Activated CD4-positive, alpha-beta T cell treated with anti-CD3 and anti-CD28 coated beads, Interleukin-2, Interleukin-4, amounts not matched to agents 100 ng/mL and 50 ng/mL, durations not matched to agents 16 hours and 8 hours (primary cell): Measurements from ENCODE around the gene ABI2.

Source experiments
- DNase-seq: peaks from one replicate; pipeline ENCODE4 v3.0.0-alpha.2; 2020; ENCODE audit warnings: low spot score

The ABI2 gene

DNA sequence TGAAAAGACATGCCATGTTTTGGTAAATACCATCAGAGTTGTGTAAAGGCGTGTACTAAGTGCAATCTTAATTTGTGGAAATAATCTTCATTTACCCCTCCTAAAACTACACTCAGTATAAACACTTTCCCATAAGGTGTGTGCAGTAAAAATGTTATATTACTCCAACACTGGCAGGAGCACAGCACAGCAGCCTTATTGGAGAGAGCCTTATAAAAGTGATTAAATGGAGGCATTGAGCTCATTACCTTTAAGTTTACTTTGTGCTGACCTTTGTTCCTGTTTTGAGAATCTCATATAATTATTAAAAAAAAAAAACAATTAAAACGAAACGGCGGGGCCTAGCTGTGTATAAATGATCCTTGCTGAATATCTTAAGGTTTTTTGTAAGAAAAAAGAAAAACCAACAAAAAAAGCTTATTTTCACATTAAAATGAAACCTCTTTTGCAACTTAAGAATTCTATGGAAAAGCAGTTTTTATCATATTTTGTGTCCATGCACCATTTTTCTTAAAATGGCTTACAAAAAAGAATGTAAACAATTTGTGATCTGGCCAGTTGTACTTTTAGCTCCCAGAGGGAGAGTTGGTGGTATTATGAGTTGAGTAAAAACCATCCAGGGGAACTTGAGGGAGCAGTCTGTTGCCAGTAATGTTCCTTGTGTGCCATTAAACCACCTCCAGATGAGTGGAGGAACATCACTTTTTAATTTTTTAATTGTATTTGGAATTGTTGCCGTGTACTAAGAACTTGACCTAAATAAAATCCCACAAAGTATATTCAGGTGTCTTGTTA lies 103.4 kb downstream of the ABI2 start:
- DNase-seq: no peak

DNA sequence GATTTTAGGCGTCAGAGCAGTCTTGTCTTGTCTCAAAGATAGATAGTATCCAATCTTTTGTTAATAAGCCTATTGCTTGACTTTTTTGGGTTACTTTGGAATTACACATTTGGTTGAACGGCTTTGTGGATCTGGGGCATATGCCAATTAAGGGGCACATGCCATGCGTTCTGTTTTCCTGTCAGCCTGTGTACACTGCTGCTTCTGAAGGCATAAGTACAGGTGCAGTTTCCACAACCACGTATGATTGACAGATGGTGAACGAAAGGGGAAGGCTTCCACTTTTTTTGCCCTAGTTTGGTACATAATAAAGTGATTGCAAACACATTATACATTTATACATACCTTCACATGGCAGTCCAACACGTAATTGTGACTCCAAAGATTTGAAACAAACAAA lies 104.6 kb downstream of the ABI2 start:
- no peak for DNase-seq

DNA sequence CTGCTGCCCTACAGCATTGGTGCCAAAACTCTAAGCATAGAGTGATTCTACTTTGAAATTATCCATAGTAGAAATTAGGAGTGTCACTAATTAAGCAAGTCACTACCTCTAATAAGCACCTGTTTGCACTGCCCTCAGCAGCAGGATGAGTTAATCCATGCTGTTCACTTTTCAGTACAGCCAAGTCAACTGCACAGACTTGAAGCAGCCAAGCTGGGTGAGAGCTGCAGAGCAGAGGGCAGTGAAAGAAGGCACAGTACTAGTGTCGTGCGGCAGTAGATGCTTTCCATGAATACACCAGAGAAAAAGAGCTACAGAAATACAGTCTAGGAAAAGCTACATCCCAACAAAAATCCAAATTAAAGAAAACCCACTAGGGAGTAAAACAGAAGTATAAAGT lies 108.3 kb downstream of the ABI2 start:
- no peak for DNase-seq

DNA sequence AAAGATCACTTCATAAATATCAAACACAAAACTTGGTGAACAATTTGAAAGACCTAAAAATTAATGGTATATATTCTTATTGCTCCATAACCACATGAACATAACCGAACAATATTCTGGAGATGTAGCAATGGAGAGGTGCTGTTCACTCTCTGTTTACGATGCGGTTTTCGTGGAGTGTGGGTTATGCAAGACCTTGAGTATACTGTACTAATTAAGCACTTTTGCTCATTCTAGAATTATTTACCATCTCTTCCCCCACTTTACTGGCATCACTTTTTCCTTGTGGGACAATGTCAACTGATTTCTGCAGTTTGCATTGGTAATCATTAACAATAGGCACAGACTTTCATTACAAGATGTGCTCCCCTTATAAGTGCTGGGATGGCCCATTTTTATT lies 109.3 kb downstream of the ABI2 start:
- no peak for DNase-seq

DNA sequence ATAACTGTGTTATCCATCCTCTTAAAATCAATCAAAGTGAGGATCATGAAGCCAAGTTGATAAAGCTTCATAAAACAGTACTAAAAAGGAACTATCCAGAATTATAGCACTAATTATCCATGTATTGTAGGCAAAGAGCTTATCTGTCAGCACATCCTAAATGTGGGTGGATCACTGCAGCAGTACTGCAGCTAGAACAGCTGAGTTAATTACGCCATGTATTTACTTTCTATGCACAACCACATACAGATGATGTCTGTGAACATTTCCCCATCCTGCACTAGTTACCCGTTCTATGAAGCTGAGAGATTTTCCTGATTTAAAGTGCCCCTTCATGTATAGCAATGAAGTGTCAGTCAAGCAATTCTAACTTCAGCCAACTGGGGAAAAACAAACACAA lies 110.3 kb downstream of the ABI2 start:
- DNase-seq: no peak

DNA sequence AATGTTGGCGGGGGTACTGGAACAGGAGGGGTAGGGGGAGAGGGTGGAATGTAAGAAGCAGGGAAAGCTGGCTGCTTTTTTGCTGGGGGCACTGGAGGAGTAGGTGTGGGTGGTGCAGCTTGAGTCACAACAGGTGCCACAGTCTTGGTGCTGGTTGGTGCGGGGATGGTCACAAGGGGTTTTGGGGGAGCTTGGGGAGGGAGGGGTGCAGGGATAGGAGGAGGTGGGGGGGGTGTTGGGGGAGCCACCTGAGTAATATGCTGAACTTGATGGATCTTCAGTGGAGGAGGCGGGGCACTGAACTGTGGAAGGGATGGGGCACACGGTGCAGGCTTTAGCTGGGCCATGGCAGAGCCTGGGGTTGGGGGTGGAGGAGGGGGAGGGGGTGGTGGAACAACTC lies 112.5 kb downstream of the ABI2 start:
- no peak for DNase-seq

DNA sequence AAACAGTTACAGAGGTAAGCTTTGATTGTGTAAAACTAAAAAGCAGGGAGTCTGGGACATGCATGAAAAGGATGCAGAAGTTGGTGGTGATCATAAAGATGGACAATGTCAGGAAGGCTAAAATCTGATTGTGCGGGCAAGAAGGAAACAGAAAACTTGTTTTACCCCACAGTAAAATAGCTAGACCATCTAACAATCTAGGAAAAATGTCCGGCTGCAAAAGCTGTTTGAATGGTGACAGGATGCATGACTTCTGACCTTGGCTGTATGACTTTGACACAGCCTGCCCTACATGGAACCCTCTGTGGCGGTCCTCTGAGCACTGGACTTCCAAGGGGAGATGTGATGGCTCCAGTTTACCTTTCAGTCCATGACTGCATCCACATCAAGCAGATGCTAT lies 113.3 kb downstream of the ABI2 start:
- no peak for DNase-seq

DNA sequence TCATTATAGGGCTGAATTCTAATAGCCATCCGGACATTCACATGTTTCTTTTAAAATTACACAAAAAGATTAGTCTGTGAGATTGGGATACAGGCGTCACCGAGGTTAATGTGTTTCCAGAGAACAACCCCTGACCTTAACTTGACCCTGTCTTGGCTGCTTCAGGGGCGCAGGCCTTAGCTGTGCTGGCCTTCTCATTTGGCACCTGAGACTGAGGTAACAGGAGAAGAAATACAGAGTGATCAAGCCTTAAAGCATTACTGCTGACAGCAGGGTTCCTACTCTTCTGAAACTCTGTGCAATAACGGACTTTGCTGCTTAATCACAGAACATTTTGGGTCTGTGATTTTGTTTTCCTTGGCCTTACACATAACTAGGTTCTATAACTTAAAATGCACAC lies 114.3 kb downstream of the ABI2 start:
- DNase-seq: no peak

DNA sequence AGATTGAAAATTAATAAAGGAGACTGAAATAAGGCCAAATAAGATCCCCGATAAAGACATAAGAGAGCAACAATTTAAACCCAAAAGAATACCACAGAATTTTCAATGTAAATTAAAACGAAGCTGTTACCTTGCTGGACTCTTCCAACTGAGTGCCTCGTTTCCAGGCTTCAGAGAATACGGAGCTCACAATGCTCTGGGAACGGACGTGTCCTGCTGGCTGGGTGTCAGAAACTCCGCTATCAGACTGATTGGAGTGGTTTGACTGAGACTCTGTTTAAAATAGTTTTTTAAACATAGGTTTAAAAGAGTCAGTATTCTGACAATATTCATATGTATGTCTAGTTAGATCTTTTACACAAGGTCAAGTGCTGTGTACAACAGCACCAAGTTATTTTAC lies 116.5 kb downstream of the ABI2 start:
- no peak for DNase-seq

DNA sequence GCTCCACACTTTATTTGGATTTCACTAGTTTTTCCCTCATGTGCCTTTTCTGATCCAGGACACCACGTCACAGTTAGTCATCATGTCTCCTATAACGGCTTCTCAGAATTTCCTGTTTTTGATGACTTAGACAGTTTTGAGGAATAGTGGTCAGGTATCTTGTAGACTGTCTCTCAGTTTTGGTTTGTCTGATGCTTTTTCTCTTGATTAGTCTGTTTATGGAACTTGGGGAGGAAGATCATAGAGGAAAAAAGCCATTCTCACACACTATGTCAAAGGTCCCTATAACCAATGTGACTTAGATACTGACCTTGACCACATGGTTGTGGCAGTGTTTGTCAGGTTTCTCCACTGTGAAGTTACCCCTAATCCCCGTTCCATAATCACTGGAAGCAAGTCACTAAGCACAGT lies 117.9 kb downstream of the ABI2 start:
- DNase-seq: peak; percentile 42

DNA sequence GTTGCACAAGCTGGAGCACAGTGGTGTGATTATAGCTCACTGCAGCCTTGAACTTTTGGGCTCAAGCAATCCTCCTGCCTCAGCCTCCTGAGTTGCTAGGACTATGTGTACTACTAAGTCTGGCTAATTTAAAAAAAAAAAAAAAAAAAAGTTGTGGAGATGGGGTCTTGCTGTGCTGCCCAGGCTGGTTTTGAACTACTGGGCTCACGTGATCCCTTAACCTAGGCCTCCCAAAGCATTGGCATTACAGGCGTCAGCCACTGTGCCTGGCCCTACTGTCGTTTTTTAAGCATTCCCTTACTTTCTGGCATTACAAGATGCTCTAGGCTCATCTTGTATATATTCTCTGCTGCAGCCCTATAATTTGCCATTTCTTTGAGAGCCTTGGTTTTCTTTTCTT lies 118.6 kb downstream of the ABI2 start:
- DNase-seq: no peak

DNA sequence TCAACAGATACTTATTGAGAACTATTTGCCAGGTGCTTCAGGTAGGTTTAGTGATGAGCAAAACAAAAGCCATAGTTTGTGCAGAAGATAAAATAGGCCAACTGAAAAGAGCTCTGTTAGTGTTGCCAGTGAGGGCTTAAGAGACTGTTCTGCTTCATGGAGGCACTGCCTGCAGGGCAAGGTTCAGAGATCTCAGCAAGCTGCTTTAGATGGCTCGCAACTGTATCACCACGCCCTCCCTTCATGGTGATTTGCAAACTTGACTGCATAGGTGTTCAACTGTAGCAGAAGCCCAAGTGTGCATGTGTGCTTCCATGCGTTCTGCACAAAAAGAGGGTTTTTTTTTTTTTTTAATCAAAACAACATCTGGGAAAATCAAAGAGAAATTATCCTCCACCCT lies 122.4 kb downstream of the ABI2 start:
- no peak for DNase-seq

DNA sequence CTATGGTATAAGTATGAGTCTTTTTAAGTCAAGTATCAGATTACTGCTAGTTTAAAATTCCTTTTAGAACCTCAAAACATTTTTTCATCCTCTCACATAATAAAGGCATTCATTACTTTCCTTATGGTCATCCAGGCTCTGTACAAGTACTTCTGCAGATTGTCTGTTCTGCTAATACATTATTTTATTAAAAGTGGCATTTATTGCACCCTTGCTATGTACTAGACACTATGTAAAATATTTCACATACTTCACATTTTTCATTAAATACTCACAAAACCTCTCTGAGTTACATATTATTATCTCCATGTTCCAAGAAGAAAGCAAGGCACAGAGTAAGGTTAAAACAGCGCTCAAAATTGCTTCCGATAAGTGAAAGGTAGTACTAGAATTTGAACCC lies 122.8 kb downstream of the ABI2 start:
- DNase-seq: no peak

DNA sequence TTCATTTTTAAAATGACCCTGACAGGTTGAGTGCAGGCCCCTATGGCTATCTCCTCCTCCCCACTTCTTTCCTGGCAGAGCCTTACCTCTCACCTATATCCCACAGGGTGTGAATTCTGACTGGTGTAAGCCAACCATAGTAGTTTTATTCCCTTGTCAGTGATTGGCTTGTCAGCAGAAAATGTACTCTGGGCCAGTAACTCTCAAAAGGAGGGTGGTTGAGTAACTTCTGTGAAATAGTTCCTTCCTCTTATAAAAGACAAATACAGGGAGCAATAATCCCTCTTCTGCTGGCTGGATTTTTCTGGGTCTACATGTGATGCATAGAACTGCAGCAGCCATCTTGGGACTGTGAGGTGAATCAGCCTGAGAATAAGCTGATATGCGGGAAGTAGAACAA lies 123.5 kb downstream of the ABI2 start:
- no peak for DNase-seq

DNA sequence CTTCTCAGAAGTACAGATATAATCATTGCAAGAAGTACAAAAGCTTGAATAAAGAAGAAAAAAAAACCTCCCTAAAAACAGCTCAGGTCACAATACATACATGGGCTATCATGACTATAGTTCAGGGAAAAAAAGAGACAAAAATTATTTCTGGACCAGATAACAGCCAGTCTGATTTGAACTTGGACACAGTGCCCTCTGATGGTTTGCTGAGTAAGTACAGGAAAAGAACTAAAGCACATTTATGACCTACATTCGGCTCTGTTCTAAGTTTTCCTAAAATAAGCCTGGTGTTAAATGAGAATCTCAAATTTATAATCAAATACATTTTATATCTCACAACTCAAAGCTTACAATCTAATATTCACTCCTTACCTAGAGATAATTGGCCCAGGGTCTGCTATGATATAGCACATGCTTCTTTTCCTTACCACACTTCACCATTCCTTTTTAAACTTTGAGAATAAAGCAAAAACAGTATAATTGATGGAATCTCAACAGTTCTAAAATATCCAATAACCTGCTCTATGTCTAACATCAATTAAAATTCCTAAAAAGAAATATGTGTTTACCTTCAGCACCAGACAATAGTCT lies 125.8 kb downstream of the ABI2 start:
- DNase-seq: peak; percentile 54

DNA sequence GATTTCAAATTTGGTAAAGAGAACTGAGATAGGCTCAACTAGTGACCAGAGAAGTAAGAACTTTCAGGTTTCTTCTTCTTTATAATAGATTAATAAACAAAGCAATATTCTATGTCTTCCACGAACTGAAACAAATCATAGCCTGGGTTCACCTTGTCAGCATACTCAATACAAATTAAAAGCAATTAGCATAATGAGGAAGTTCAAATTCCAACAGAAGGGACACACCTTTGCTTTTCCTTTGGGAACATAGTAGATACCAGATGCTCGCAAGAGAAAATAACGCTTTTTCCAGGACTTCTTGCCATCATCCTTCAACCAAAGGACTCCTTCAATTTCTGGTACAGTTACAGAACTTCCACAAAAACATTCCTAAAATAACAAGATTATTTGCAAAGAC lies 127.0 kb downstream of the ABI2 start:
- DNase-seq: no peak

DNA sequence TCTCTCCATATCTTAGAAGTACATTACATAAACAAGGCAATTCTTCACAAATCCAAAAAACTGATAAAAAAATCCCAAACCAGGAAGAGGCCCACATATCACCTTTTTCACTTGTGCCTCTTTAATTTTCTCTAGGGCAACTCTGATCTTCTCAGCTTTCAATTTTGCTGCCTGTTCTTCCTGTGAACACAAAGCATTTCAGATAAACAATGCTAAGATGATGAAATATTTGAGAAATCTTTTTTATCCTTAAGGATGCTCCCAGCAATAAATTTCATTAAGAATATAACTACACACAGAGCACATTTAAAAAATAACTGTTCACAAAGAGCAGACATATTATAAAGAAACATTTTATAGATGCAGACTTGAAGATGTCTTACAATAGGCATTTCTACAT lies 133.6 kb downstream of the ABI2 start:
- no peak for DNase-seq

DNA sequence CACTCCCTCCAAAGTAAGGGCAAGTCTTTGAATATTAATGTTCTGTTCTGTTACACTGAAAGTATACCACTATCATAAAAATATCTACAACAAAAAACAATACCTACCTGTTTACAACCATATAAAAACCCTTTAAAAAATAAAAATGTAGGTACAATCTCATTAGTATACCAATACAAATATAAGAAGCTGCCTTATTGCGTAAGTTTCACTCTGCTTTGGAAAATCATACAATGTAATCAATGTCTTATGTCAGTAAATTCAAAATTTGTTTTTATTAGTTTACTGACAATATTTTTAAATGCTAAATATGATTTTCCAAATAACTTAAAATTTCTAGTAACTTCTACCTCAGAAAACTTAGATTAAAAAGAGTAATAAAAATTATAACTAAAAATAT lies 134.1 kb downstream of the ABI2 start:
- DNase-seq: no peak

DNA sequence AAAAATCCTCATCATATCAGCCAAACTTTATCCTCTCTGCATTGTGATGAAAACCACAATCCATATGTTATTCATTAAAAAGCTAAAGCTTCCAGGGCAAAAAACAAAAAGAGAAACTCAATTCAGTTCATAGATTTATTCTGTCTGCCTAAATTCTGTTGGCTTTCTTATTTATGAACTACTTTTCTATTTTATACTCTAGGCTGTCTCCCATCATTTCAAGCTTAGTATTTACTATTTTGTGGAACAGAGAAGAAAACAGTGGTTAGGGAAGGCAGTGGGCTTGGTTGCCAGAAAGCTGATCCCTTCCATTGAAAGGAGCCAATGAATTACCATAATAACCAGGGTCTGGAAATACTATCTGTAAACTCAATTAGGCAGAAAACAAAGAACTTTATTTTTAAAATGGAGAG lies 135.1 kb downstream of the ABI2 start:
- DNase-seq: no peak

DNA sequence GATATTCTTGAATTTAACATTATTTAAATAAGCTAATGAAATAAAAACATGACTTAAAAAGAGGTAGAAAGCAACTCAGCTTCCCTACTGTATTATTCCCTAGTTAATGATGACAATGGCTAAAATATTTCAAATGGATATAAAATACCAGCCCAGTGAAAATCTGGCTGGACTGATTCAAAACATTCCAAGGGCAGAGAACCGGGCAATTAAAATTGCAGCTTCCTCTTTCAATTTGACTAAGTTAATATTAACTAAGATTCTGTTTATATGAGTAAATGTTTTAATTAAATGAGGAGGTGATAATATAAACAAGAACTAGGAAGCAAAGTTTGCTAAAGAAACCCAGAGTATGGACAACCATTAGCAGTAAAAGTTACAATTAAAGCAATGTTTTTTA lies 141.4 kb downstream of the ABI2 start:
- DNase-seq: no peak

DNA sequence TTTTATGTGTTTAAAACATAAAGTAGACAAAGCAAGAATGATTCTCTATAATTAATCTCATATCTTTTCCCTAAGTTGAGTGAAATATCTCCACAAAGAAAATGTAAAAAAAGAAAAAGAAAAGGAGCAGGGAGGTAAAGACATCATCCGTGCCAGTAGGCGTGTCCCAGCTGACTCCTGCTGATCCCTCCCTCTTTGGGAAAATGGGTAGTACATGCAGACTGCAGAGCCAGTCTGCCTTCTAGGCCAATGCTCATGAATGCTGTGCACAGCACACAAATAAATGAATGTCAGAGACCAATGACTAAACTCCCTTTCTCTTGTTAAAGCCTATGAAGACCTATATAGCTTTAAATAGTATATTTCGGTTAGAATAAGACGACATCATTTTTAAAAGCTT lies 142.2 kb downstream of the ABI2 start:
- no peak for DNase-seq

DNA sequence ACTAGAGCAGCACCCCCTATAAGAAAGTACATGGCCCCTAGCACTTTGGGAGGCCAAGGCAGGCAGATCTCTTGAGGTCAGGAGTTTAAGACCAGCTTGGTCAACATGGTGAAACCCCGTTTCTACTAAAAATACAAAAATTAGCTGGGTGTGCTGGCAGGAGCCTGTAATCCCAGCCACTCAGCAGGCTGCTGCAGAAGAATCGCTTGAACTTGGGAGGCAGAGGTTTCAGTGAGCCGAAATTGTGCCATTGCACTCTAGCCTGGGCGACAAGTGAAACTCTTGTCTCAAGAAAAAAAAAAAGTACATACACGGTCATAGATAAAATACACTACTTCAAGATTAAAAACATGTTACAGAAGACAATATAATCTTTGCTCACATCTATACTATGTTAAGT lies 143.1 kb downstream of the ABI2 start:
- no peak for DNase-seq

DNA sequence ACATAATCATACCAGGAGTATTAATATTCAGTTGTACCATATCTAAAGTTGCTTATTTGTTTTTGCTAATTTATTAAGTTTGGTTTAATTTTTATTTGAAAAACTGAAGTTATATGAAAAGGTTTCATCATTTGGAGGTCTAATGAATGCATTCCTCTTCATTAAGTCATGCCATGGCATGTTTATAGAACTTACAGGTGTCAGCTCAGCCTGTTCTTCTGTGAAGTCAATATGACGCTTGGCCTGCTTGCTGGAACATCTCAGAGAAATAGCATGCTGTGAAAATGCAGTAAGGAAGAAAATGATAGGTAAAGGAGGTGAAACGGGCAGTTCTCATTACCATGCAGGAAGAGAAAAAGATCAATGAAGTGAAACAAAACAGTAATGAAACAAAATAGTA lies 148.7 kb downstream of the ABI2 start:
- DNase-seq: no peak

DNA sequence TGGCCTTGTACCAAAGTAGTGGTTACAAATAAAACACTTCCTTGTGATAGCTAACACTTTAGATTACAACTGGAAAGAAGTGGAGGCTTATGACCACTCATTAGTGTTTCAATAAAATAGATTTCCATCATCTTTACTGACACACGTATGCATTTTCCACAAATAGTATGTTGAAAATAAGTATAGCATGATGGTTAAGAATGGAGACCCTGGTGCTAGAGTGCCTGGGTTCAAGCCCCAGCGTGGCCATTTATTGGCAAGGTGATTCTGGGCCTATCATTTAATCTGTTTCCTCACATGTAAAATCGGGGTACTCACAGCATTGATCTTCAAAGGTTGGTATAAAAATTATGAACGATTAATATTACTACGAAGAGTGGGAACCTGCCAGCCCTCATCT lies 152.4 kb downstream of the ABI2 start:
- no peak for DNase-seq
